Medulla oblongata (tissue), 1 donor: ENCODE measurements around the gene WDFY1.
A peak's percentile ranks its signal among the peaks of the same experiment; 100 is the strongest.

Experiments used
- DNase-seq: peaks from one replicate; pipeline ENCODE4 v3.0.0-alpha.2; 2015; ENCODE audit errors: extremely low spot score

WDFY1 gene

DNA sequence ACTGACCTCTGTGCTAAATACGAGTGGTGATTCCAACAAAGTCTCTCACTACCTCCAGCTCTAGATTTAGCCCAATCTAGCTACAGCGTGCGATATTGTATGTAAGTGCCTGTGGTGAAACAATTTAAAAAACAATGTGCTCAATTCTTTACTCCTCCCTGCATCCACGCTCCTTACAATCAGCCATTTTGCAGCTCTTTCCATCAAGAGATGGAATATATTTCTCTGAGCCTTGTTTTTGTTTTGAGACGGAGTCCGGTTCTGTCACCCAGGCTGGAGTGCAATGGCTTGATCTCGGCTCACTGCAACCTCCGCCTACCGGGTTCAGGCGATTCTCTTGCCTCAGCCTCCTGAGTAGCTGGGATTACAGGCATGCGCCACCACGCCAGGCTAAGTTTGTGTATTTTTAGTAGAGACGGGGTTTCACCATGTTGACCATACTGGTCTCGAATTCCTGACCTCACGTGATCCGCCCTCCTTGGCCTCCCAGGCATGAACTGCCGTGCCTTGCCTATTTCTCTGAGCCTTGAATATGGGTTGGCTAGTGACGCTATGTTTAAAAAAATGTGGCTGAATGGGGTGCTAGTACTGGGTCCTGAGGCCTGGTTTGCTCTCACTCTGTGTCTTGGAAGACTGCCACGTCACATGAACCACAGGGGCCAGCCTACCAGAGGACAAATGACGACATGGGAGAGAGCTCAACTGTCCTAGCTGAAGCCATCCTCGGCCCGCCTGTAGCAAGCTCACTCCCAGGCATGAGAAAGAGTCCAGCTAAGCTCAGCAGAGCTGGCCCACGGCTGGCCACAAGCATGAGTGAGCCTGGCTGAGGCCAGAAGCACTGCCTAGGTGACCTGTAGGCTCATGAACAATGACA is 14.8 kb downstream of the WDFY1 start:
- peak; percentile 95 for DNase-seq

DNA sequence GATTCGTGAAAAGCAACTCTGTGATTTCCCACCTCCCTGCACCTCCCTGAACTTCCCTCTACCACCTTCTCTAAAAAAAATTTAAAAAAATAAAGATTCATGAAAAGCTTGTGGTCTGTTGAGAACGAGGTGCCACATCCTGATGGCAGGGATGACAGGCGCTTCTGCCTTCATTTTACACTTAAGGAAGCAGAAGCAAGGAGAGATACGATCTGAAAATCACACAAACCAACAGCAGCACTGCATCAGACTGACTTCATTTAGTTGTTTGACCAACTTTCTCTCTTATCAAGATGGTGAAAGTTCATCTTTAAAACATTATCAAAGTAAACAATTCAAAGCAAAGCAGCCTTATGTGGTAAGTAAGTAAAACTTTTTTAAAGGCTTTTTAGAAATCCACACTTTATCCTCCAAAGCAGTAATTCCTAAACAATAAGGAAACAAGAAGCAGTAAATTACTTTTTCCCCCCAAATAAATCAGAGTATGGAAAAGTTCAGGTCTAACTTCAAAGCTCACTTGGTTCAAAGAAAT is 15.5 kb downstream of the WDFY1 start:
- no peak for DNase-seq

DNA sequence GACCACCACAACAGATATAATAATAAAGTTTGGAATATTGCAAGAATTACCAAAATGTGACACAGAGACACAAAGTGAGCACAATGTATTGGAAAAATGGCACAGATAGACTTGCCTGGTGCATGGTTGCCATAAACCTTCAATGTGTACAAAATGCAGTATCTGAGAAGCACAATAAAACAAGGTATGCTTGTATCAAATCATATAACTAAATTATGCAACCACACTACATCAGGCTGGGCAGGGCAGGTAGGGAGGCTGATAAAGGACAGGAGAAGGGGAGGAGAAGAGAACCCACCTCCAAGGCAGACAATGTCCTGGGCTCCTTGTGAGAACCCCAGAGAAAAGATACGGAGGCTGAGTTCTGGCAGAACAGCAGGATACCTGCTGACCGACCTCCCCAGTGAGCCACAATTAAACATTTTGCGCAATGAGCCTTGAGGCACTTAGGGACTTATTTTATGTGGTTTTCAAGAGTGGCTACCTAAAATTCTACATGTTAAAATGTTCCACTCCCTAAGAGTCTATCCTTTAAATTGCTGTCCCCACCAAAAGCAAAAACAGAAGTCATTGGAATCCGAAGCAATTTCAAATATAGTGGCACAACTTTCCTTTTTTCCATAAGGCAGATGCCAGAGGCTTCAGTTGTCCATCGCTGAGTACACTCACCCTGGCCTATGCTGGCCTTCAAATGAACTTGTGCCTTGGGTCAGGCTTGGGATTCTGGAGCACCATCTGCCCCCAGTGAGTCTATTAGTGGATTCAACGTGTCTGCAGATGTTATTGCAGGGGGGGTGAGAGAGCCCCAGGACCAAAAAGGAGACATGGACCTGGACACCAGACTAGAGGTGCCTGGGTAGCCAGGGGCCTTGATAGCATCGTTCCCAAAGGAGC is 16.8 kb downstream of the WDFY1 start:
- no peak for DNase-seq

DNA sequence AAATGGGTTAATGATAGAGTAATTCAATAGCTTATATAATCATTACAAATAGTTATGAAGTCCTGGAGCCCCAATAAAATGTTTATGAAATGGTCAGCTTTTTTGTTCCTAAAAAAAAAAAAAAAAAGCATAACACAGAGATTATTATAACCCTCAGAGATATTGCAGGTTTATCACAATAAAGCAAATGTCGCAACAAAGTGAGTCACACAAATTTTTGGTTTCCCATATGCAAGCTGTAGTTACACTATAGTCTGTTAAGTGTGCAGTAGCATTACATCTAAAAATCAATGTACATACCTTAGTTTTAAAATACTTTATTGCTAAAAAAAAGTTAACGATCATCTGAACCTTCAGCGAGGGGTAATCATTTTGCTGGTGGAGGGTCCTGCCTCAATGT is 20.0 kb downstream of the WDFY1 start:
- DNase-seq, result no peak

DNA sequence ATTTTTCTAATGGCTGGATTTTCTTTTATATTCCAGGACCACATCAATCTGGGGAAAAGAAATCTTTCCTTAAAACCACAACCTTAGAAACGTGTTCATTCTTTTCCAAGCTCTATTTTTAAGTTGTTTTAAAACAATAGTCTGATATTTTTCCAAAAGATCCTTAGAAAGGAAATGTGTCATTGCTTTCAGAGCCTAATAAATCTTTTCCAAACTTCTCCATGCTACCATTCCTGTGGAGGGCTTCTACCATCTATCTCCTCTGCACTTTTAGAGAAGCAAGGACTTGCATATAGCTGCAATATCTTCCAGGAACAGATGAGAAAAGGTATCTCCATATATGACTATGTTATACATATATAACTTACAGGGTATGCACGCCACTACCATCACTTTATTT is 21.2 kb downstream of the WDFY1 start:
- DNase-seq, result no peak

DNA sequence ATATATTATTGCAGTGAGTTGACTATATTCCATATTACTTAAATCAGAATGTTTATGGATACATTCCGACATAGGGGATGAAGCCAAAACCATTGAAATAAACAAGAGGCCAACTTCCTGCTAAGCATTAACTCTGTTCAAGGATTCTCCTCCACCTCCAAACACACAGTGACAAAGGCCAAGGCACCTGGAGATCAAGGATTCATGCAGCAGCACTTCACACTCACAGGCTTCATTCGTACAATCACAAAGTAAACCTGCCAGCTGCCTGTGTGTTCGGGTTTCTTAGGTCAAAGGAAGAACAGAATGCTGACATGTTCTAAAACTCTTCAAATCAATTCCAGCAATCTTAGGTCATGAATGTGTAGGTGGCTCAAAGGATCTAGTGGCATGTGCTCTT is 22.8 kb downstream of the WDFY1 start:
- no peak for DNase-seq

DNA sequence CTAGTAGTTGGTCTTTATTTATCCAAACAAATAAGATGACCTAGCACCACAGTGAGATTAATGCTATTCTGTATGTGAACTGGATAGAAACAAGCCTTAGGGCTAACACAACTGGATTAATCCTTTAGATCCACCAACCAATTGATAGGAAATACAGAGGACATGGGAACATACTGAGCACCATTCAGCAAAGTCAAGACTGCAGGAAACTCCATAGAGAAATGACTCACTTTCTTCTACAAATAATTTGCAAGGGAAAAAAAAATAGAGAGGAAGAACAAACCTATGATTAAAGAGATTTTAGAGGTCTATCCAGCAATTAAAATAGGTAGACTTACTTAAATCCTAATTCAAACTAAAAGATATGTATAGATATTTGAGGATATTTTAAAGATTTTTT is 23.9 kb downstream of the WDFY1 start:
- DNase-seq, result no peak

DNA sequence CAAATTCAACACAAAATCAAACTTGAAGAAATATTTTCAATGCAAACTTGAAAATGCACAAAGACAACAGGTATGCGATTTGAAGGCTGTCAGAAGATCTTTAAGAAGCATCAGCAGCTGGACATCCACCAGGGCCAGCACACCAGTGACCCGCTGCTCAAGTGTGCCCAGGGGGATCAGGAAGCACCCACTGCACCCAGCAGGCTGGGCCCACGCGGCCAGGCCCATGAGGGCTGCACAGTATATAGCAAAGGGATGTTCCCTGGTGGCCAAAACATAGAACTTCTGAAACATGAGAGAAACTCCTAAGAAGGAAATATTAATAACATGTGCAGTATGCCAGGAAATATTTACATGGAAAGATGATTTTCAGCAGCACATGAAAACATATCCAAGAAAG is 25.0 kb downstream of the WDFY1 start:
- DNase-seq, result no peak

DNA sequence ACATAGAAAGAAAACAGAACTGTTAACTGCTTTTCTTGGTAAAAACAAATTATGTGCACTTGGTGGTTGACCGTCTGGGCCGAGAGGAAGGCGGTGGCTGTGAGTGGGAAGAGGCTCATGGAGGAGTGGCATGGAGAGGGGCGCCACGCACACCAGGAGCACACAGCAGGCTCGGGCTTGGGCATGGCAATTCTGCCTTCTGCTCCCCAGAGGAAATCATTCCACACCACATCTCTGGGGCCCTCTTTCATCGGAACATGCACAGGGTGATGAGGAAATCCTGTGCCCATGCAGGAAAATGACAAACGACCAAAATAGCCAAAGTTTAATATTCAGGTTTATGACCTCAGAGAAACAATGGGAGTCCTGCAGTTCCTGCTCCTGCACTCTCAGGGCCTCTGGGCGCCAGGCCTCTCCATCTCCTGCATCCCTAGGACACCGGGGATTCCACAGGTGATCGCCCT is 26.4 kb downstream of the WDFY1 start:
- no peak for DNase-seq

DNA sequence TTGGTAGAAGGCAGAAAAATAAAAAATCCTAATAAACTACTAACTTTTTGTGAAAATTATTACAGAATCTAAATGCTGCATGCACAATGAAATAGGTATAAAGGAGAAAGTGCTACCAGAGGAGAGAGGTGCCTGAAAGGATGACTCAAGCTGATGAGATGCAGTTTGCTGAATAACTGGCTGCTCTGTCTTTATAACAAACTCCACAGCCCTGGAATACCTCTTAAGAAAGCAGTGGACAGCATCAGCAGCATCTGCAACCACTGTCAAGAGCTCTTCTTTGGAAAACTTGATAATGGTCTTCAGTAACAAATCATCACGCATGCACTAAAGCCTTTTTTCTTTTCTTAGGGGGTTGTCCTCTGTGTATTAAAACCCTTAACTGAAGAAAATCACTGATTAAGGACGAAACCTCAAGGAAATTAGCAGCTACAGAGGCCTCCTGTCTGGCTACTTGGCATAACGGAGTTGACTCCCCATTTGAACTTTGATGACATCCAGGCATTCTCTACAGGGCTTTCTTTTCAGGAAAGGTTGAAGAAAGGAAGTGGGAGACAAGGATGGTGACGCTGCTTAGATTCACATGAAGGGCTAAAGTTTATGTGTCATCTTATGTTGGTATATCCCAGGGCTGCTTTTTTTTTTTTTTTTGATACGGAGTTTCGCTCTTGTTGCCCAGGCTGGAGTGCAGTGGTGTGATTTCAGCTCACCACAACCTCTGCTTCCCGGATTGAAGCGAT is 28.8 kb downstream of the WDFY1 start:
- DNase-seq, result no peak

DNA sequence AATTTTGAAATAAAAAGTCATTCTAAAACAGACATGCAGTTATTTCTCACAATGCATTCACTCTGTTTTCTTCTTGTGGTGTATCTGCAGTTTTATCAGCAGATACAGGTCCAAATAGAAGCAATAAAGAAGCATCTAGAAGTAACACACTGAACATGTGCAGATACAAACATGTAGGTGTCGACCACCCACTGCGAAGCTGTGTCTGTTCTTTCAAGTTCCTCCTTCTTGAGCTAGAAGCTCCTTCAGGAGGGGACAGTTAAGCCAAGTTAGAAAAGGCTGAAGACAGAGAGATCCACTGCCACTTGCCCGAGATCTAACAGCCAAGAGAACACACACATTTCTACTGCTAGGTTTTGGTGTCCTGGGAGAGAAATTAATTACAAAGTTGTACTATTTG is 30.1 kb downstream of the WDFY1 start:
- DNase-seq, result no peak

DNA sequence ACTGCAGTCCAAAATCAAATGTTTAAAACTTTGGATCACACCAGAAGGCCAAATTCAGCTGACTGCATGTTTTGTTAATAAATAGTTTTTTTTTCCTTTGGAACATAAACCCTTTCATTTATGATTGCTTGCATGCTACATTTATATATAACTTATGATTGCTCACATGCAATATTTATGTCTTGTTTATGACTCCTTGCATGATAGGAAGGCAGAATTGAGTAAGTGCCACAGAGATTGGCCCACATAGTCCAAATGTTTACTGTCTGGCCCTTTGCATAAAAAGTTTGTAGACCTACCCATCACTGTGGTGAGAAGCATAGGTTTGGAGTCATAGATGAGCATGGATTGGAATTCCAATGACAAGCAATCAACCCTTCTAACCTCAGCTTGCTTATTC is 30.8 kb downstream of the WDFY1 start:
- no peak for DNase-seq

DNA sequence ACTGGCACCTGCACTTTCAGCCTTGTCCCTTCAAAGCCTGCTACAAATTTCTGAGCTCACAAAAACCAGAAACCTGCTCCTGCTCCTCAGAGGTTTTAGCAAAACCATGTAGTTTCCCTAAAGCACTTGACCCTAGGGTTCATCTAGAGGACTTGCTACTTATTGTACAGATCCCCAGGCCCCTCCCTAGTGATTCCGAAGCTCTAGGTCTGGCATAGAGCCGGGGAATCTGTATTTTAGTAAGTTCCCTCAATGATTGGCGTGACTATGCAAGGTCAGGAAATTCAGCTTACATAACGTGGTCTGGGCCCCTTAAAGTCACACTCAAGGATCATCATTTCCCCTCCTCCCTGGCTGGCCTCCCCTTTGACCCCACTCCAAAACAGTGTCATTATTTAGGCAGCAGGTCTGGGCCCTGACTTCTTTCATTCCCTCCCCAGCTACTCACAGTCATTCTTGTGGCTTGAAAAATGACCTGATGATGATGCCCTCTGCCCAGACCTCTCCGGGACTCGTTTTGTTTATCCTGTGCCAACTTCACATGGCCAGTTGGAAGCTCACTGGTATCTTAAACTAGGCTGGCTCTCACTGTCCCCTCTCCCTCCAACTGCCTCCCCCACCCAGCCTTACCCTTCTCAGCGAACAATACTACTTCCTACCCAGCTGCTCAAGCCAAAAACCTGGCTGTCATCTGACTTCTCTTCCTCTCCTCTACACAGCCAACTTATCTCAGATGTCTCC is 36.0 kb downstream of the WDFY1 start:
- no peak for DNase-seq

DNA sequence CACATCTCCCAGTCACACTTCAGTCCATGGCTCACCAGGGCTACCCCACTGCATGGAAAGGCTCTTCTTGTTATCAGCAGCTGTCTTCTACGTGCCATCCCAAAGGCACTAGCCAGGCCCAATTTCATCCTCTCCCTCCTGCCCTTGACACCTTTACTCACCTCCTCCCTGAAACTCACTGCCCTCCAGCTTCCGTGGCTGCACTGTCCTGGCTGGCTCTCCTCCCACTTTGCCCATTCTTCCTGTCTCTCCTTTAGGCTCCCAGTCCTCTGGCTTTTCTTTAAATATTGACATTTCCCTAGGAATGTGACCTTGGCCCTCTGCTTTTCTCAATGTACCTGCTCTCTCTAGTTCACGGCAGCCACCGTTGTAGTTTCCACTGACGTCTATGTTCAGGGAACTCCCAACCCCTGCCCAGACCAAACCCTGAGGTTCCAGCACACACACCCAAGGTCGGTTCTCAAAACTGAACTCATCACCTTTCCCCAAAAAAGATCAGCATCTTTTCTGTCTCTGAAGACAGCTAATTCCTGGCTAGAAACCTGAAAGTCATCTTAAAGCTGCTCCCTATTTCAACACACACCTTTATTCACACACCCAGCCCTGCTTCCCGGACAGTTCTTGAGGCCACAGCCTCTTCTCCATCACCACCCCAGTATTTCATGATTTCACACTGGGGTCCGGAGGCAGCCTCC is 36.7 kb downstream of the WDFY1 start:
- no peak for DNase-seq

DNA sequence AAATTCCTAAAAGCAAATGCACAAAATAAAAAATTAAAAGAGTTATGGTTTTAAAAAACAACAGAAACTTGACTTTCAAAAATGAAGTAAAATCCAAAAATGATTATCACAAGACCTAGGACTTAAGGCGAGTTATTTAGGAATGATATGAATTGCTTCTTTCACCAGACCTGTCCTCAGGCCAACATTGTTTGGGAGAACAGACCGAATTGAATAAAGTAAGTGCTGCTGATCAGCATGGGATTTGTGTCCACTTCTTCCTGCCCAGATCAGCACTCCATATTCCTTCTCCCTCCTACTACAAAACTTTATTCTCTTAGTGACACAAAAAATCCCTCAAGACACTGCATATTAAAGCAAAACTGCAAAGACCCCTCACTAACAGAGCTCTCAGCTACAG is 39.1 kb downstream of the WDFY1 start:
- DNase-seq, result no peak

DNA sequence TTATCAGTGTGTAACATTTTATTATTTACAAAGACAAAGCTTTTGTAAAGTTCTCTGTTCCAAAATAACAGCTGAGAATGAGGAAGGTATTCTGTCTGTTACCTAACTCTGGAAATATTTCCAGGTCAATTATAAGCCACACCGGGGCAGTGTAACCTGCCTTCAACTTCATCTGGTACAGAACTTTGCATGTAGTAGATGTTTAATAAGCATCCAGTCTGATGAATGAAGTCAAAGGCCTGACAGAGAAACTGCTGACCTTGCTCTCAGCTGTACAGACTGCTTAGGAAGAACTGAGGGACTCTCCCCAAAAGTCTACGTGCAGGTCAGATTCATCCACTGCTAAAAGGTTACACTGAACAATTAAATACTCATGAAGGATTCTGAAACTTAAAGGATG is 43.3 kb downstream of the WDFY1 start:
- no peak for DNase-seq

DNA sequence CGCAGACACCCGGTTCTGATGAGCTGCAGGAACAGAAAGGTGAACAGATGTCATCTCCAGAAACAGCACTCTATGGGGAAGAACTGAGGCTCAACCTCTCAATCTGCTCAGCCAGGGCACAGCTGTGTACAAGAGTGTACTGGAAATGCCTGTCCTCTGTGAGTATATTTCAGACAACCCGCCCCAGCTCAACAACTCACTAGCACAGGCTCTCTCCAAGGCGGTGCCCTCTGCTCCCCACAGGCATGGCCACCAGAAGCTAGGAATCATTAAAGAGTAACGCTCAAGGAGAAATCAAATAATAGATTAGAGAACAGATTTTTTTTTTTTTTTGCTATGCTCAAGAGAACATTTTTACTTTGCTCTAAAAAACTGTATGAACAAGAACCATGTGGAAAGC is 43.8 kb downstream of the WDFY1 start:
- DNase-seq, result no peak

DNA sequence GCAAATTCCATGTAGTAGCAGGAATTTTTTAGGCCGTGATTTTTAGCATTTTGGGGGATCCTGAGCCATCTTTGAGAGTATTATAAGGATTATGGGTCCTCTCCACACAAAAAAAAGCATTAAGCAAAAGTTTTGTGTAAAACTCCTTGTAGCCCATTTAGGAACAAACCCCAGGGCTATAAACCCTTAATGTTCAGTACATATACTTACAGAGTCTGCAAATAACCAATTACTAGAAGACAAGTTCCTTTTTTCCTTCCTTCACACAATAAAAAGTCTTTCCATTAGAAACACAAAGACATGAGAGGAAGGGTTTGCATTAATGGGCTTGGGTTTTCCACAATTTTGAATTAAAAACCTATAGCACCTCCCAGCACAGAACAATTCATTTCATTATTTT is 44.6 kb downstream of the WDFY1 start:
- DNase-seq, result no peak

DNA sequence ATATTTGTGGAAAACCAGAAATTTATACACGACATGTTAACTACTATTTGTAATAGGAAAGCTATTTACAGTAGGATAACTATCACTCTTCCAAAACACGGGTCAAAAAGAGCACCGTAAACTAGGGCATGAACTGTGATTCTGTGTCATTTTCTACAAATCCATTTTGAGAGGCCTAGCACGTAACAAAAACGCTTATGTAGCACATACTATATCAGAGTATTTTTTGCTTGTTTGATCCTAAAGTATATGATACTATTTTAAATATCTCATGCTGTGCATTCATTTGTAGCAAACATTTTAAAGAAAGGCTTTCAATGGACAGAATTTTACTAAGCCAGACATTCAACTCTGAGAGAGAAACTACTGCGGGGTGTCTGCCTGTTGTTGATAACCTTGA is 45.1 kb downstream of the WDFY1 start:
- DNase-seq, result no peak

DNA sequence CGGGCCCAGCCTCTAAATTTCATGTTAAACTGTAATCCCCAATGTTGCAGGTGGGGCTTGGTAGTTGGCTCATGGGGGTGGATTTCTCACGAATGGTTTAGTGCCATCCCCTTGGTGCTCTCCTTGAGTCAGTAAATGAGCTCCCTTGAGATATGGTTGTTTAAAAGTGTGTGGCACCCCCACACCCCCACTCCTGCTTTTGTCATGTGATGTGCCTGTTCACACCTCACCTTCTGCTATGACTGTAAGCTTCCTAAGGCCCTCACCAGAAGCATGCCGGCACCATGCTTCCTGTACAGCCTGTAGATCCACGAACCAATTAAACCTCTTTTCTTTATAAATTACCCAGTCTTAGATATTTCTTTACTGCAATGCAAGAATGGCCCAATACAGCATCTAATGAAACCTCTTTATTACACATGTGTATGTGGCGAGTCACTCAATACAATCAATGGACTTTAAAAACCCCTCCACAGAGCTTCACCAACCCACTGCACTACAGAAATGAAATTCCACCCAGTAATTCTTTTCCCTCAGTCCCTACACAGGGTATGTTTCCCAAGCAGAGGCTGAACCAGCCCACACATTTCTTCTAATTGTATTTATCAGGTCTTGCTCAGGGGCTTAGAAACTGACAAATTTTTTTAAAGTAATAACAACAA is 47.3 kb downstream of the WDFY1 start:
- DNase-seq, result no peak
